C4-2B (cell line): ENCODE data around the gene GRHL3.

Experiments
- ZFX ChIP-seq: fragments of 450-650 bp; IDR thresholded peaks from 2 replicates; pipeline ENCODE4 v1.6.1; 2017
- TF ChIP-seq, protein P1 (sequence below): fragments of 450-650 bp; conservative IDR thresholded peaks from 2 replicates; pipeline ENCODE4 v1.5.1; 2017; ENCODE audit warnings: mild to moderate bottlenecking

- TF ChIP-seq, protein P1, sequence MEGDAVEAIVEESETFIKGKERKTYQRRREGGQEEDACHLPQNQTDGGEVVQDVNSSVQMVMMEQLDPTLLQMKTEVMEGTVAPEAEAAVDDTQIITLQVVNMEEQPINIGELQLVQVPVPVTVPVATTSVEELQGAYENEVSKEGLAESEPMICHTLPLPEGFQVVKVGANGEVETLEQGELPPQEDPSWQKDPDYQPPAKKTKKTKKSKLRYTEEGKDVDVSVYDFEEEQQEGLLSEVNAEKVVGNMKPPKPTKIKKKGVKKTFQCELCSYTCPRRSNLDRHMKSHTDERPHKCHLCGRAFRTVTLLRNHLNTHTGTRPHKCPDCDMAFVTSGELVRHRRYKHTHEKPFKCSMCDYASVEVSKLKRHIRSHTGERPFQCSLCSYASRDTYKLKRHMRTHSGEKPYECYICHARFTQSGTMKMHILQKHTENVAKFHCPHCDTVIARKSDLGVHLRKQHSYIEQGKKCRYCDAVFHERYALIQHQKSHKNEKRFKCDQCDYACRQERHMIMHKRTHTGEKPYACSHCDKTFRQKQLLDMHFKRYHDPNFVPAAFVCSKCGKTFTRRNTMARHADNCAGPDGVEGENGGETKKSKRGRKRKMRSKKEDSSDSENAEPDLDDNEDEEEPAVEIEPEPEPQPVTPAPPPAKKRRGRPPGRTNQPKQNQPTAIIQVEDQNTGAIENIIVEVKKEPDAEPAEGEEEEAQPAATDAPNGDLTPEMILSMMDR: no peak
- TF ChIP-seq ZFX: no peak
Measured at GRCh38 chr1:24392982-24393650, 74.0 kb downstream of the GRHL3 start.
